Measurements from ENCODE around the gene PROS1. TPM values are rescaled to one million over a fixed set of nuclear protein-coding genes. Genes with fewer than 3 reads are reported as not detected.
"Not testable (repeated sequence)": the region's sequence is repeated elsewhere in the genome, so short reads cannot be mapped to it uniquely, and the experiment has no call there.

PROS1 gene
- total RNA-seq, 2 donors from 2014 or later = 1.1 to 2.8 TPM

- no peak overlapping the region for H3K4me3 Mint-ChIP-seq
- H3K36me3 Mint-ChIP-seq (ENCODE audit: low read depth) = no peaks in the 10 kb centered on the region
Measured at GRCh38 chr3:93989241-93989640, 15.5 kb upstream of the PROS1 start.

GRCh38 chr3:93988764-93989163, 15.1 kb upstream of the PROS1 start:
- Mint-ChIP-seq H3K36me3 (ENCODE audit: low read depth) (no peaks in the 10 kb centered on the region), H3K9me3 (no peaks in the 10 kb centered on the region), H3K4me1 (no peaks in the 10 kb centered on the region), H3K27ac (no peak overlapping the region), H3K27me3 (no peaks in the 10 kb centered on the region), H3K4me3 (no peak overlapping the region)
- ATAC-seq (replicated peaks) = no peak

More at GRCh38 chr3:93989241-93989640, 15.5 kb upstream of the PROS1 start:
- no peak for ATAC-seq (replicated peaks)
- peaks cover 5% of the 10 kb centered on the region for H3K4me1 Mint-ChIP-seq
- no peaks in the 10 kb centered on the region for H3K9me3 Mint-ChIP-seq
- no peaks in the 10 kb centered on the region for H3K27me3 Mint-ChIP-seq
- no peak overlapping the region for H3K27ac Mint-ChIP-seq

- Mint-ChIP-seq H3K4me1 (no peaks in the 10 kb centered on the region), H3K36me3 (ENCODE audit: low read depth) (no peaks in the 10 kb centered on the region), H3K4me3 (no peak overlapping the region), H3K9me3 (no peaks in the 10 kb centered on the region), H3K27me3 (no peaks in the 10 kb centered on the region), H3K27ac (no peak overlapping the region)
- no peak for ATAC-seq (replicated peaks)
Measured at GRCh38 chr3:93988283-93988682, 14.6 kb upstream of the PROS1 start.

- no peak for ATAC-seq (replicated peaks)
- H3K36me3 Mint-ChIP-seq (ENCODE audit: low read depth) = no peaks in the 10 kb centered on the region
Measured at GRCh38 chr3:93984618-93985017, 10.9 kb upstream of the PROS1 start.

GRCh38 chr3:93983408-93983807, 9.7 kb upstream of the PROS1 start:
- Mint-ChIP-seq H3K27me3 (no peaks in the 10 kb centered on the region), H3K36me3 (ENCODE audit: low read depth) (no peaks in the 10 kb centered on the region), H3K27ac (no peak overlapping the region), H3K4me3 (no peak overlapping the region), H3K9me3 (no peaks in the 10 kb centered on the region), H3K4me1 (peaks cover 5% of the 10 kb centered on the region)
- ATAC-seq (replicated peaks) = no peak

More at GRCh38 chr3:93984618-93985017, 10.9 kb upstream of the PROS1 start:
- Mint-ChIP-seq H3K9me3 (no peaks in the 10 kb centered on the region), H3K4me1 (peaks cover under 1% of the 10 kb centered on the region), H3K4me3 (no peak overlapping the region), H3K27me3 (no peaks in the 10 kb centered on the region), H3K27ac (no peak overlapping the region)

- ATAC-seq (replicated peaks) = no peak
- H3K4me1 Mint-ChIP-seq = peaks cover 5% of the 10 kb centered on the region
- H3K4me3 Mint-ChIP-seq = peak overlapping the region; percentile 83
- no peaks in the 10 kb centered on the region for H3K27me3 Mint-ChIP-seq
- no peaks in the 10 kb centered on the region for H3K36me3 Mint-ChIP-seq (ENCODE audit: low read depth)
- no peaks in the 10 kb centered on the region for H3K9me3 Mint-ChIP-seq
- H3K27ac Mint-ChIP-seq = peak overlapping the region; percentile 94
Measured at GRCh38 chr3:93981649-93982048, 8.0 kb upstream of the PROS1 start.

- H3K27ac Mint-ChIP-seq = peak within 1 kb of the TSS; percentile 94
- H3K36me3 Mint-ChIP-seq (ENCODE audit: low read depth) = no peaks in the 10 kb centered on the region
- peak within 1 kb of the TSS; percentile 83 for H3K4me3 Mint-ChIP-seq
- no peaks in the 10 kb centered on the region for H3K27me3 Mint-ChIP-seq
- no peaks in the 10 kb centered on the region for H3K9me3 Mint-ChIP-seq
- peaks cover 5% of the 10 kb centered on the region for H3K4me1 Mint-ChIP-seq
- peak; percentile 100 for ATAC-seq (replicated peaks)
Measured at GRCh38 chr3:93979850-93980676, 6.4 kb upstream of the PROS1 start, which contains the start of gene ARL13B. TSS of gene ARL13B (plus strand) at chr3:93980155. CDS start at chr3:93980424, 269 bp downstream.

- Mint-ChIP-seq H3K36me3 (ENCODE audit: low read depth) (no peaks in the 10 kb centered on the region), H3K9me3 (no peaks in the 10 kb centered on the region), H3K4me3 (no peak overlapping the region), H3K27ac (no peak overlapping the region), H3K27me3 (peaks cover 16% of the 10 kb centered on the region), H3K4me1 (no peaks in the 10 kb centered on the region)
- no peak for ATAC-seq (replicated peaks)
Measured at GRCh38 chr3:93969997-93970396, 3.7 kb downstream of the PROS1 start.

- Mint-ChIP-seq H3K9me3 (no peaks in the 10 kb centered on the region), H3K27ac (no peak overlapping the region), H3K4me3 (no peak overlapping the region), H3K36me3 (ENCODE audit: low read depth) (no peaks in the 10 kb centered on the region), H3K27me3 (peaks cover 16% of the 10 kb centered on the region), H3K4me1 (no peaks in the 10 kb centered on the region)
- no peak for ATAC-seq (replicated peaks)
Measured at GRCh38 chr3:93969443-93969842, 4.3 kb downstream of the PROS1 start.

GRCh38 chr3:93965106-93965505, 8.6 kb downstream of the PROS1 start:
- not testable (repeated sequence) for H3K9me3 Mint-ChIP-seq; H3K4me1 Mint-ChIP-seq; H3K36me3 Mint-ChIP-seq (ENCODE audit: low read depth); H3K4me3 Mint-ChIP-seq; H3K27ac Mint-ChIP-seq; ATAC-seq (replicated peaks)
- peaks cover 13% of the 10 kb centered on the region for H3K27me3 Mint-ChIP-seq

- no peak for ATAC-seq (replicated peaks)
- no peaks in the 10 kb centered on the region for H3K9me3 Mint-ChIP-seq
- no peak overlapping the region for H3K27ac Mint-ChIP-seq
- peaks cover 9% of the 10 kb centered on the region for H3K27me3 Mint-ChIP-seq
- H3K4me1 Mint-ChIP-seq = no peaks in the 10 kb centered on the region
- no peaks in the 10 kb centered on the region for H3K36me3 Mint-ChIP-seq (ENCODE audit: low read depth)
- no peak overlapping the region for H3K4me3 Mint-ChIP-seq
Measured at GRCh38 chr3:93962798-93963197, 10.9 kb downstream of the PROS1 start.

GRCh38 chr3:93961489-93961888, 12.2 kb downstream of the PROS1 start:
- no peak overlapping the region for H3K27ac Mint-ChIP-seq

GRCh38 chr3:93961026-93961425, 12.7 kb downstream of the PROS1 start:
- Mint-ChIP-seq H3K4me1 (no peaks in the 10 kb centered on the region), H3K9me3 (no peaks in the 10 kb centered on the region), H3K27ac (no peak overlapping the region), H3K27me3 (peaks cover 9% of the 10 kb centered on the region), H3K4me3 (no peak overlapping the region), H3K36me3 (ENCODE audit: low read depth) (no peaks in the 10 kb centered on the region)
- ATAC-seq (replicated peaks) = no peak

More at GRCh38 chr3:93961489-93961888, 12.2 kb downstream of the PROS1 start:
- H3K27me3 Mint-ChIP-seq = peaks cover 9% of the 10 kb centered on the region
- H3K9me3 Mint-ChIP-seq = no peaks in the 10 kb centered on the region
- H3K4me3 Mint-ChIP-seq = no peak overlapping the region
- H3K36me3 Mint-ChIP-seq (ENCODE audit: low read depth) = no peaks in the 10 kb centered on the region
- no peaks in the 10 kb centered on the region for H3K4me1 Mint-ChIP-seq
- no peak for ATAC-seq (replicated peaks)

- H3K27me3 Mint-ChIP-seq = peaks cover 18% of the 10 kb centered on the region
- not testable (repeated sequence) for H3K9me3 Mint-ChIP-seq, H3K4me3 Mint-ChIP-seq
Measured at GRCh38 chr3:93949958-93950357, 23.7 kb downstream of the PROS1 start.

GRCh38 chr3:93937485-93937884, 36.2 kb downstream of the PROS1 start:
- not testable (repeated sequence) for H3K4me3 Mint-ChIP-seq; H3K4me1 Mint-ChIP-seq; H3K36me3 Mint-ChIP-seq (ENCODE audit: low read depth); H3K27ac Mint-ChIP-seq; H3K27me3 Mint-ChIP-seq; H3K9me3 Mint-ChIP-seq; ATAC-seq (replicated peaks)

More at GRCh38 chr3:93949958-93950357, 23.7 kb downstream of the PROS1 start:
- not testable (repeated sequence) for ATAC-seq (replicated peaks); H3K27ac Mint-ChIP-seq; H3K4me1 Mint-ChIP-seq; H3K36me3 Mint-ChIP-seq (ENCODE audit: low read depth)
